Fibroblast of pulmonary artery (primary cell): Measurements from ENCODE around the gene ASXL1.

ENCODE experiments used
- DNase-seq: peaks from one replicate; pipeline ENCODE4 v3.0.0-alpha.2; 2010; ENCODE audit warnings: low read depth
- H3K4me3 ChIP-seq: replicated peaks from 2 replicates; pipeline ENCODE4 v1.5.1; 2011; ENCODE audit warnings: low read depth, mild to moderate bottlenecking, control low read depth, low read length, moderate library complexity
- TF ChIP-seq, protein P1 (sequence below): IDR thresholded peaks from 2 replicates; pipeline ENCODE4 v1.5.1; 2011; ENCODE audit warnings: mild to moderate bottlenecking, control low read depth, low read length, inconsistent platforms; ENCODE audit errors: missing control alignments

The ASXL1 gene

DNA sequence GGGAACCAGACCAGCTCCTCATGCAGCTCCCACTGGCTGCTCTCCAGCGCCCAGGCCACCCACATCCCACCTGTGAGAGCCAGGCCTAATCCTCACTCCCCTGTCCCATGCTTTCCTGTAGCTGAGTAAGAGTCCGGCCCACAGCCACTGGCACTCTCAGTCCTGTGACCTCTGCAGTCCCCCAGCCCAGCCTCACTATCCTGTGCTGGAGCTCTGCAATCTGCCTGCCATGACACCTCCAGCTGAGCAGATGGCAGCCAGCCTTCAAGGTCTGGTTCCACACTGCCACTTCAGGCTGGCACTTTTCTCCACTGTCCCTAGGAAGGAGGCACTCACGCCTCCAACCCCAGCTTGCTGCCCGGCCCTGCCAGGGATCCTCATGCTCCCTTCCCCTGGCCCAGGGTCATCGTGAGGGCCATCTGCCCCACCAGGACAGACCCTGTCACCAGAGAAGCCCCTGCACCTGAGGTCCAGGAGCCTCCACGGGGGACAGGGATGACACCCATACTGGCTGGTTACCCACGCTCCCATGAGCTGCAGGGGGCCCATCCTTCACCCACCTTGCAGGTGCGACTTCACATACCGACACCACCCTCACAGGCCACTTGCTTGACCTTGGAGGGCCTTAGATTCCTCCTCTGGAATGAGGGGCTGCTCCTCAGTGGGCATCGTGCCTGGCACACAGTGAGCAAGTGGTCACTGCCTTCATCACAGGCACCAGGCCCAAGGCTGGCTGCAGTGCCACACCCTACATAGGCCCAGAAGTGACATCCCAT, 100.1 kb downstream of the ASXL1 start:
- no peak for DNase-seq
- TF ChIP-seq, protein P1, sequence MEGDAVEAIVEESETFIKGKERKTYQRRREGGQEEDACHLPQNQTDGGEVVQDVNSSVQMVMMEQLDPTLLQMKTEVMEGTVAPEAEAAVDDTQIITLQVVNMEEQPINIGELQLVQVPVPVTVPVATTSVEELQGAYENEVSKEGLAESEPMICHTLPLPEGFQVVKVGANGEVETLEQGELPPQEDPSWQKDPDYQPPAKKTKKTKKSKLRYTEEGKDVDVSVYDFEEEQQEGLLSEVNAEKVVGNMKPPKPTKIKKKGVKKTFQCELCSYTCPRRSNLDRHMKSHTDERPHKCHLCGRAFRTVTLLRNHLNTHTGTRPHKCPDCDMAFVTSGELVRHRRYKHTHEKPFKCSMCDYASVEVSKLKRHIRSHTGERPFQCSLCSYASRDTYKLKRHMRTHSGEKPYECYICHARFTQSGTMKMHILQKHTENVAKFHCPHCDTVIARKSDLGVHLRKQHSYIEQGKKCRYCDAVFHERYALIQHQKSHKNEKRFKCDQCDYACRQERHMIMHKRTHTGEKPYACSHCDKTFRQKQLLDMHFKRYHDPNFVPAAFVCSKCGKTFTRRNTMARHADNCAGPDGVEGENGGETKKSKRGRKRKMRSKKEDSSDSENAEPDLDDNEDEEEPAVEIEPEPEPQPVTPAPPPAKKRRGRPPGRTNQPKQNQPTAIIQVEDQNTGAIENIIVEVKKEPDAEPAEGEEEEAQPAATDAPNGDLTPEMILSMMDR: no peak
- H3K4me3 ChIP-seq: no peak overlapping the region

DNA sequence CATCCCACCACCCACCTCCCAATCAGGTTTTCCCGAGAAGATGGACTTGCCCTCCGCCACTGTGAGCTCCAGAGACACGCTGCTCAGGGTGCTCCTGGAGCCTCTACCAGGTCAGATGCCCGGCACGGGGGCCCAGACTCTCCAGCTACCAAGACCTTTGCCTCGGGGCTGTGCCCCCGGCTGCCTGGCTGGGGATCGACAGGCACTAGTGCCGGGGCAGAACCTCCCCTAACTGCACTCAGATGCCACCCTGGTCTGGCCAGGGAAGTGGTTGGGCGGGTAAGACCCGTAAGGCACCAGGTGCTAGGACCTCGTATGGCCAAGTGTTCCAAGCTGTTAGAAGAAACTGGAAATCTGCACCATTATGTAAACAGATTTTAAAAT, 100.7 kb downstream of the ASXL1 start:
- no peak for DNase-seq
- TF ChIP-seq, protein P1: no peak
- H3K4me3 ChIP-seq: no peak overlapping the region

DNA sequence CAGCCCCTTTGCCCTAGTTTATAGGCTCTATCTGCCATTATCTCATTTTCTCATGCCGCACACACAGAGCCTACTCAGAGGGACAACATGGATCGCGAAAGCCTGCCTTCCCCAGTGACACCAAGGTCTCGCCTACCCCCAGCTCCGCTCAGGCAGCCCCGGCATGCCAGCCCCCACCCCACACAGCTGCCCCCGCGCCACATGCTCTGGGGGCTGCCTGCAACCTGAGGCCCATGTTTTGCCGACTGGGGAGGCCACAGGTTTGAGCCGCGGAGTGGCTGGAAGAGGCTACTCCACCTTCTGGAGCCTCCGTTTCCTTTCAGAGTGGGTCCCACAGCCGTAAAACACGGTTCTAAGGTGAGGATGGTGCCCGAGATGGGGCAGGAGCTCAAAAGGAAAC, 102.1 kb downstream of the ASXL1 start:
- TF ChIP-seq, protein P1: no peak
- DNase-seq: no peak

DNA sequence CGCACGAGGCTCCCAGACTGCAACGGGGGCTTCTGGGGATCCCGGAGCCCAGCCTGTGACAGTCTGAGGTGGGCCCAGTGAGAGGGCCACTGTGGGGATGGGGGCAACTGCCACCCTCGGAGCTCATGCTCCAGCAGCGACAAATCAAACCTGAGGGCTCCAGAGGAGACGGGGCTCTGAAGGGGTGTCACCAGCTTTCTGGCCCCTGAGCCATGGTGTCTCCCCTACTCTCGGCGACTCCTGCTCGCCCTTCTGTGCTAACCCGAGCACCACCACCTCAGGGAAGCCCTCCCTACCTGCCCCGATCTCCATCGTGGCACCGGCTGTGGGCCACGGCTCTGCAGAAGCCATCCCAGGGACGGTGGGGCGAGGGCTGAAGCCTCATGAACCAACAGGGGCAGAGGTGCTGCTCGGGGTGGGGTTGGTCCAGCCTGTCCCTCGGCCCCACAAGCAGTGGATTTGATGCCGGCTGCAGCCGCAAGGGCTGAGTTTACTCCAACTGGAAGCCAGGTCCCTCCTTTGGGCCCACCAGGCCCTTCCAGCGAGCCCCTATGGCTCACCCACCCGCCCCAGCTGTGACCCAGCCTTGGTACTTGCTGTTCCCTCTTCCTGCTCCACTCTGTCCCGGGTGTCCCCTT, 102.7 kb downstream of the ASXL1 start:
- DNase-seq: no peak
- TF ChIP-seq, protein P1: no peak
- no peak overlapping the region for H3K4me3 ChIP-seq

More for the DNA sequence above, 102.1 kb downstream of the ASXL1 start:
- no peak overlapping the region for H3K4me3 ChIP-seq

DNA sequence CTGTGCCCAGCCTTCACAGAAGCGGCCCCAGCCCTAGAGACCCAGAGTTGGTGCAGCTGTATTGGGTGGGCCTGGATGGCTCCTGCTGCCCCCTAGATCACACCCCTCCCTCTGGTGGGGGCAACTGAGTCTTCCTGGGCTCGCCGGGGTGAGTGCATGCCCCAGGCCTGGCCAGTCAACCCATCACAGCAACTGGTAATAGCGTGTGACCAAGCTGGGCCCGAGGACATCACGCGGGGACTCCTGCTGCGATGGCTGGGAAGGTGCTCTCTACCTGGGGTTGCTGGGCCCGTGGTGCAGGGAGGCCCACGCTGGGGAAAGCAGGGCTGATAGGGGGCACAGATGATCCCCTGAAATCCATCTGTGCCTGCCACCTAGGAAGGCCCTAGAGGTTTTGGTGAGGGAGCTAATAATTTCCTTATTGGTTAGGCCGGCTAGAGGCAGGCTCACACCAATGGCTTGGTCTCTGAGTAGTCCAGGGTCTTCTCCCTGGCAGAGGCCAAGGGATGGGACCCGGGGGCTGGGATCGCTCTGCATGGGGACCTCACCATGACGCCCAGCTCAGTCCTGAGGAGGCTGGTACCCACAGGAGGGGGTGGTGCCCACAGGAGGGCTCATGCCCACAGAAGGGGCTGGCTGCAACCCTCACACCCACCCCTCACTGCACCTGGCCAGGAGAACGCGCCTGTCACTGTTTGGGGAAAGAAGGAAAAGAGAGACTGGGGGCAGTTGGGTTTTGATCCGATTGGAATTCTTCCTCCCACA, 103.9 kb downstream of the ASXL1 start:
- no peak overlapping the region for H3K4me3 ChIP-seq
- TF ChIP-seq, protein P1: no peak
- DNase-seq: no peak

DNA sequence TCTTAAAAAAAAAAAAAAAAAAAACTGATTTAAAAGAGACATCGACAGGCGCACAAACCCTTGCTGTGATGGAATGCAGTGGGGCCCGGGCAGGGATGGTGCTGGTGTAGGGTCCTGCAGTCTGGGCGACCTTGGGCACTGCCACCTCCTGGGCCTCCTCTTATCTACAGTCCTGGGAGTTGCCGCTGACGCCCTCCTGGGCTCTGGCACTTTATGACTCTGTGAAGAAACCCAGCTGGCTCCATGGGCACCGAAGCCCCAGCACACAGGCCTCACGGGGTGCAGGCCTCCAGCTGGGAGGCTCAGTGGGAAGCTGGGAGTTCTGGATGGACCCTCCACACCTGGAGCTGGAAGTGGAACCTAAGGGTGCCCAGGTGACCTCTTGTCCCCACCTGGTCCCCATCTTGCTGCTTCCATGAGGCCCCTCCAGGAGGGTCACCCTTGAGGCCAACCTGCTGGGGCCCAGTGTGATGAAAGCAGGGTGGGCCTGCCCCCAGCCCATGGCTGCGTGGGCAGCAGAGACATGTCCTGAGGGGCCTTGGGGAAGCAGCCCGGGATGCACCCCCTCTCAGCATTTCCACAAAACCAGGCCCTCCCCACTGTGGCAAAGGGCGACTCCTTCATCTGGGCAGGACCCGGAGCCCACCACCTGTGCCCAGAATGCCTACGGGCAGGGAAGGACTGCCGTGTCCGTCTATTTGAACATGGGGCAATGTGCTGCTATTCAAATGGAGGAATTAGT, 104.9 kb downstream of the ASXL1 start:
- no peak overlapping the region for H3K4me3 ChIP-seq
- no peak for DNase-seq
- TF ChIP-seq, protein P1: no peak
